K562 (cell line): Measurements from ENCODE around the gene NECTIN4. TPM values are rescaled to one million over a fixed set of nuclear protein-coding genes. Genes with fewer than 3 reads are reported as not detected.

ENCODE experiments used
- ARID3A ChIP-seq: IDR thresholded peaks from 2 replicates; pipeline ENCODE4 v1.6.1; 2012; ENCODE audit warnings: low read depth, low read length, improper control_type of control experiment, borderline replicate concordance
- CGGBP1 ChIP-seq: fragments of 250-450 bp; sonication (Bioruptor Pico); IDR thresholded peaks from 2 replicates; pipeline ENCODE4 v1.9.0; 2021; ENCODE audit warnings: mild to moderate bottlenecking
- CHCHD3 ChIP-seq: fragments of 250-450 bp; sonication (Bioruptor Pico); IDR thresholded peaks from 2 replicates; pipeline ENCODE4 v2.1.2; 2022; ENCODE audit warnings: mild to moderate bottlenecking
- CREM ChIP-seq: IDR thresholded peaks from 2 replicates; pipeline ENCODE4 v1.6.1; 2014; ENCODE audit warnings: antibody characterized with exemption, low read depth
- CXXC5 ChIP-seq: fragments of 250-450 bp; sonication (Bioruptor Pico); IDR thresholded peaks from 2 replicates; pipeline ENCODE4 v1.8.0; 2022; ENCODE audit warnings: inconsistent platforms, mild to moderate bottlenecking, moderate library complexity
- E2F5 ChIP-seq: sonication (generic); formaldehyde crosslinking; IDR thresholded peaks from 2 replicates; pipeline ENCODE4 v1.8.0; 2022; ENCODE audit warnings: mild to moderate bottlenecking, missing genetic modification reagents
- EP400 ChIP-seq: fragments of 450-650 bp; IDR thresholded peaks from 2 replicates; pipeline ENCODE4 v1.6.1; 2017; ENCODE audit warnings: antibody characterized with exemption, mild to moderate bottlenecking, moderate library complexity
- HINFP ChIP-seq: fragments of 450-650 bp; conservative IDR thresholded peaks from 2 replicates; pipeline ENCODE4 v1.6.1; 2016; ENCODE audit warnings: missing genetic modification characterization, low read depth, mild to moderate bottlenecking, control low read depth, missing compliant biosample characterization
- IFI16 ChIP-seq: fragments of 250-450 bp; sonication (Bioruptor Pico); IDR thresholded peaks from 2 replicates; pipeline ENCODE4 v2.1.2; 2022; ENCODE audit warnings: mild to moderate bottlenecking, inconsistent platforms
- NR4A1 ChIP-seq, 2 experiments: fragments of 250-450 bp in 1 of 2; fragments of 450-650 bp in 1 of 2; sonication (Bioruptor Pico) in 1 of 2; IDR thresholded peaks; 2 replicates each; pipeline versions ENCODE4 v1.4.0 to v1.6.1; 2016 to 2020; ENCODE audit warnings: mild to moderate bottlenecking in 2 of 2, missing compliant biosample characterization in 1 of 2, missing genetic modification characterization in 1 of 2, moderate library complexity in 1 of 2
- POLR3G ChIP-seq: IDR thresholded peaks from 2 replicates; pipeline ENCODE4 v1.6.1; 2011; ENCODE audit not compliant: insufficient read length, insufficient replicate concordance; ENCODE audit errors: extremely low read depth
- RFX1 ChIP-seq: fragments of 450-650 bp; IDR thresholded peaks from 2 replicates; pipeline ENCODE4 v1.6.1; 2016; ENCODE audit warnings: mild to moderate bottlenecking, moderate library complexity
- TFAP4 ChIP-seq: sonication (generic); formaldehyde crosslinking; IDR thresholded peaks from 2 replicates; pipeline ENCODE4 v1.8.0; 2022; ENCODE audit warnings: missing genetic modification reagents, mild to moderate bottlenecking, moderate library complexity, borderline replicate concordance
- TRIM28 ChIP-seq: fragments of 450-650 bp; IDR thresholded peaks from 2 replicates; pipeline ENCODE4 v1.6.1; 2017
- ZBTB34 ChIP-seq: fragments of 250-450 bp; sonication (Bioruptor Pico); IDR thresholded peaks from 2 replicates; pipeline ENCODE4 v1.8.0; 2021; ENCODE audit warnings: mild to moderate bottlenecking, moderate library complexity
- ZNF512 ChIP-seq: IDR thresholded peaks from 2 replicates; pipeline ENCODE4 v1.6.1; 2016; ENCODE audit warnings: missing genetic modification characterization, missing compliant biosample characterization
- ZNF584 ChIP-seq: fragments of 200-800 bp; sonication (Bioruptor generic); IDR thresholded peaks from 2 replicates; pipeline ENCODE4 v1.6.1; 2016; ENCODE audit warnings: low read depth, mild to moderate bottlenecking, missing genetic modification characterization, missing compliant biosample characterization
- polyA plus RNA-seq, 8 experiments: library from polyadenylated mRNA; depleted of rRNA in 4 of 8; stranded (reverse) in 5 of 8; unstranded in 3 of 8; fragments of >200 nt; fragmentation: Nextera tagmentation in 2 of 8; fragmentation: Illumina TruSeq in 1 of 8; extraction: Ambion mirVana in 2 of 8; extraction: Trizol in 1 of 8; gene quantifications; 2 replicates each; pipeline versions ENCODE4 v1.2.1 to v1.2.3, GENCODE V29; 2011 to 2014; ENCODE audit warnings: inconsistent platforms in 1 of 8, missing spikeins in 1 of 8
- total RNA-seq, 7 experiments: library from RNA; depleted of rRNA in 6 of 7; stranded (reverse); fragments of >200 nt in 6 of 7; fragmentation: Illumina TruSeq in 2 of 7; extraction: Trizol in 2 of 7; gene quantifications; 2 replicates each; pipeline versions ENCODE4 v1.2.1 to v1.2.3, GENCODE V29; 2011 to 2021; ENCODE audit warnings: low replicate concordance in 1 of 7

NECTIN4 gene
- total and polyA plus RNA-seq, 9 of the 15 experiments (the other 6 are each of a cell fraction or from before 2014, with no cell fraction given) = 0.01 to 0.09 TPM; not detected in 7

GRCh38 chr1:161045736-161046604 lies 43.4 kb downstream of the NECTIN4 start, which contains the start of gene USF1 (continued):
- TF ChIP-seq TFAP4 (CRISPR knock-in tag) (peak; percentile 85), CXXC5 (CRISPR knock-in tag) (peak; percentile 69), ZNF584 (peak; percentile 60; the same call in 1 of the 2 replicates), EP400 (peak; percentile 82), TRIM28 (peak; percentile 12; the same call in 1 of the 2 replicates), ZBTB34 (no peak), HINFP (tag) (0 out of 2 replicates have a peak, but pooled peaks have one; percentile 30), NR4A1 (CRISPR knock-in tag; IDR thresholded peaks at IDR 0.05) (no peak), NR4A1 (tag; IDR thresholded peaks at IDR 0.05) (peak; percentile 40; the same call in 1 of the 2 replicates), POLR3G (no peak), CGGBP1 (CRISPR knock-in tag) (no peak), ARID3A (no peak), IFI16 (no peak), E2F5 (CRISPR knock-in tag) (no peak; the same call in 1 of the 2 replicates), CREM (peak; percentile 83), CHCHD3 (CRISPR knock-in tag) (no peak), RFX1 (no peak), ZNF512 (tag) (no peak)
